Upper lobe of right lung (tissue), 1 donor: ENCODE data around the gene RGL1. TPM values are rescaled to one million over a fixed set of nuclear protein-coding genes. Genes with fewer than 3 reads are reported as not detected.

Experiments
- ATAC-seq: fragments of 200-7000 bp; cut with Tn5 transposase; one replicate; pipeline ENCODE4 v1.9.1; 2020; ENCODE audit warnings: mild to moderate bottlenecking, moderate library complexity
- DNase-seq: peaks from one replicate; pipeline ENCODE4 v3.0.0-alpha.2; 2020
- H3K27ac ChIP-seq: fragments of 200-600 bp; one replicate; pipeline ENCODE4 v1.8.0; 2022
- H3K27me3 ChIP-seq: fragments of 200-600 bp; one replicate; pipeline ENCODE4 v1.8.0; 2022; ENCODE audit warnings: mild to moderate bottlenecking
- H3K36me3 ChIP-seq: fragments of 200-600 bp; one replicate; pipeline ENCODE4 v1.8.0; 2022
- H3K4me1 ChIP-seq: fragments of 200-600 bp; one replicate; pipeline ENCODE4 v1.8.0; 2022
- H3K4me3 ChIP-seq: fragments of 200-600 bp; one replicate; pipeline ENCODE4 v1.8.0; 2022; ENCODE audit warnings: mild to moderate bottlenecking
- H3K9me3 ChIP-seq: fragments of 200-600 bp; one replicate; pipeline ENCODE4 v1.8.0; 2022
- intact Hi-C: fragments of 100-400 bp; cut with DNase I; formaldehyde crosslinking; loops from one replicate; pipeline ENCODE4 v1.11.0; 2022
- total RNA-seq: library from RNA; stranded (reverse); fragmentation: NEBNext Ultra II Directional; extraction: Animal tissue kit (Norgen Biotek cat#: 25700); gene quantifications from one replicate; pipeline ENCODE4 v1.2.1, GENCODE V29; 2021
- TF ChIP-seq, protein P1 (sequence below): fragments of 200-600 bp; IDR thresholded peaks from one replicate; pipeline ENCODE4 v1.8.0; 2022; ENCODE audit warnings: antibody characterized with exemption
- donor health status: DM: no; HTN: yes; CAD: no; lungs with severe emphysema.

Gene RGL1
- total RNA-seq, 1 donor from 2014 or later = 40.9 TPM

DNA sequence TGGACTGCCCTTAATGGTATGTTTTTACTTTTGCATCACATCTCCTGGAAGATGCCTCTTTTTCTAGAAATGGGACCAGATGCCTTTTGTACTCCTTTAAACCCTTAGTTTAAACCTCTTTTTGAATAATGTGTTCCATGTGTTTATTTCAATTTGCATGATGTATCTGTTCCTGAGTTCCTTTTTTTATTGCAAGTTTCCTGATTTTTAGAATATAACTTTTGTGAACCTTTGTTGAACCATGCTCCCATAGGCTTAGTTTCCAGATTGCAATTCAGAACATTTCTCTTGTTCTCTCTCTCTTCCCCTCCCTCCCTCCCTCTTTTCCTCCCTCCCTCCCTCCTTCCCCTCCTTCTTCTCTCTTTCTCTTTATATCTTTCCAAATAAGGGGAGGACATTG, 81.9 kb downstream of the RGL1 start:
- TF ChIP-seq, protein P1, sequence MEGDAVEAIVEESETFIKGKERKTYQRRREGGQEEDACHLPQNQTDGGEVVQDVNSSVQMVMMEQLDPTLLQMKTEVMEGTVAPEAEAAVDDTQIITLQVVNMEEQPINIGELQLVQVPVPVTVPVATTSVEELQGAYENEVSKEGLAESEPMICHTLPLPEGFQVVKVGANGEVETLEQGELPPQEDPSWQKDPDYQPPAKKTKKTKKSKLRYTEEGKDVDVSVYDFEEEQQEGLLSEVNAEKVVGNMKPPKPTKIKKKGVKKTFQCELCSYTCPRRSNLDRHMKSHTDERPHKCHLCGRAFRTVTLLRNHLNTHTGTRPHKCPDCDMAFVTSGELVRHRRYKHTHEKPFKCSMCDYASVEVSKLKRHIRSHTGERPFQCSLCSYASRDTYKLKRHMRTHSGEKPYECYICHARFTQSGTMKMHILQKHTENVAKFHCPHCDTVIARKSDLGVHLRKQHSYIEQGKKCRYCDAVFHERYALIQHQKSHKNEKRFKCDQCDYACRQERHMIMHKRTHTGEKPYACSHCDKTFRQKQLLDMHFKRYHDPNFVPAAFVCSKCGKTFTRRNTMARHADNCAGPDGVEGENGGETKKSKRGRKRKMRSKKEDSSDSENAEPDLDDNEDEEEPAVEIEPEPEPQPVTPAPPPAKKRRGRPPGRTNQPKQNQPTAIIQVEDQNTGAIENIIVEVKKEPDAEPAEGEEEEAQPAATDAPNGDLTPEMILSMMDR = no peak
- no peak for DNase-seq
- H3K9me3 ChIP-seq = no peaks in the 10 kb centered on the region
- peaks cover 37% of the 10 kb centered on the region for H3K4me1 ChIP-seq
- H3K4me3 ChIP-seq = no peak overlapping the region
- H3K27me3 ChIP-seq = no peaks in the 10 kb centered on the region
- intact Hi-C loops = no loop called here
- peaks cover 21% of the 10 kb centered on the region for H3K36me3 ChIP-seq
- no peak overlapping the region for H3K27ac ChIP-seq
- ATAC-seq = no peak

DNA sequence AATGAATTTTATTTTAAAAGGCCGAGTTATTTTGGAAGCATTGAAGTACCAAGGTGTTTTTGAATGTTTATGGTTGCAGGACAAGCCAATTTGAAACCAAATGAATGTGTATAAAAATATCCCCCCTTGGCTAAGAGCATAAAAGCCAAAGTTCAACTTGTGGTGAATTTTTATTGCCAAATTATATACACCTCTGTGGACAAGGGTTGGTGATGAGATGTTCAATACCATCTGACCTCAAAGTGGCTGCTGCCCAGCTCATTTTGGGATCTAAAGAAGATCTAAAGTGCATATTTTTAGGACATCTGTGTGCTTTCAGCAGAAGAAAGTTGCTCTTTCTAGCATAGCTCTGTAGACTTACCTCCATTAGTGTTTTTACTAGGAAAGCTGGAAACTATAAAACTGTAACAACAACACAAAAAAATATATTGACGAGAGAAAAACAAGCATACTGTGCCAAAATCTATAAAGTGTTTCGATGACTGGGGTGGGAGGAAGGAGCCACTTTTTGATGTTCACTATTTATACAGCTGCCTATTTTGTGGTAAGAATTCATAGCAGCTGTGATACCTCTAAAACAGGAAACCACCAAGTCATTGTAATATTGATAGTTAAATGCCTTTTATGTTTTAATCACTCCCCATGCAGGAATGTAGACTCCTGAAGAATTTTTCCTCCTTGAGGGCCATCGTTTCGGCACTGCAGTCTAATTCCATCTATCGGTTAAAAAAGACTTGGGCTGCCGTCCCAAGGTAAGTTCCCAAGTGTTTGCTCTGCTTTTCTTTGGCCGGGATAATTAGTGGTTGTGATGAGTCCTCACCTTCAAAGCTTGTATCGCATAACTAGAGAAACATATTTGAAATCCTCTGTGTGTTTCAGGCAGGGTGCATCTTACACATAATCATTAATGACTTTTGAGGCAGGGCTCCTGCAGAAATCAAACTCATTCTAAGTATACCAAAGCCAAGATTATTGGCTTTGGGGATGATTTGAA, 83.2 kb downstream of the RGL1 start:
- Histone ChIP-seq H3K4me3 (no peak overlapping the region), H3K27me3 (no peaks in the 10 kb centered on the region), H3K27ac (peak overlapping the region; percentile 38), H3K9me3 (no peaks in the 10 kb centered on the region), H3K36me3 (peaks cover 26% of the 10 kb centered on the region), H3K4me1 (peaks cover 40% of the 10 kb centered on the region)
- intact Hi-C loops = no loop called here
- ATAC-seq (no peak), DNase-seq (no peak)
- TF ChIP-seq, protein P1 = no peak

DNA sequence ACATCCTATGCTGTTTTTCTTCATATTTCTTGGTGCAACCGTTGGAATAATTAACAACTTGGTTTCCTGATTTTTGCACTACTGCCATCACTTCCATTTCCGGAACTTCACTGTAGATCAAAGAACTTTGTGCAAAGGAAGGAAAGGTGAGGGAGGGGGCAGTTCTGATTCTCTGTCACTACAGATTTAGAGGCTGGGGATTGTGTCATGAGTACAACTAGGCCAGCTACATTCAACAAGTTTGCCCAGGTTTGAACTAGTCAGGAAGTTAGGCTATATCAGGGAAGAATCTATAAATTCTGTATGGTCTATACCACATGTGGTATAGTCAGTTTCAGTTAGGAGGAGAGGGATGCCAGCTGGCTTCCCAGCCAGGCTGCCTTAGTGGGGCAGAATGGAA, 84.2 kb downstream of the RGL1 start:
- ATAC-seq (no peak), DNase-seq (no peak)
- Histone ChIP-seq H3K27me3 (no peaks in the 10 kb centered on the region), H3K27ac (no peak overlapping the region), H3K36me3 (peaks cover 26% of the 10 kb centered on the region), H3K9me3 (no peaks in the 10 kb centered on the region), H3K4me3 (no peak overlapping the region), H3K4me1 (peaks cover 44% of the 10 kb centered on the region)
- TF ChIP-seq, protein P1 = no peak
- intact Hi-C loops = no loop called here

DNA sequence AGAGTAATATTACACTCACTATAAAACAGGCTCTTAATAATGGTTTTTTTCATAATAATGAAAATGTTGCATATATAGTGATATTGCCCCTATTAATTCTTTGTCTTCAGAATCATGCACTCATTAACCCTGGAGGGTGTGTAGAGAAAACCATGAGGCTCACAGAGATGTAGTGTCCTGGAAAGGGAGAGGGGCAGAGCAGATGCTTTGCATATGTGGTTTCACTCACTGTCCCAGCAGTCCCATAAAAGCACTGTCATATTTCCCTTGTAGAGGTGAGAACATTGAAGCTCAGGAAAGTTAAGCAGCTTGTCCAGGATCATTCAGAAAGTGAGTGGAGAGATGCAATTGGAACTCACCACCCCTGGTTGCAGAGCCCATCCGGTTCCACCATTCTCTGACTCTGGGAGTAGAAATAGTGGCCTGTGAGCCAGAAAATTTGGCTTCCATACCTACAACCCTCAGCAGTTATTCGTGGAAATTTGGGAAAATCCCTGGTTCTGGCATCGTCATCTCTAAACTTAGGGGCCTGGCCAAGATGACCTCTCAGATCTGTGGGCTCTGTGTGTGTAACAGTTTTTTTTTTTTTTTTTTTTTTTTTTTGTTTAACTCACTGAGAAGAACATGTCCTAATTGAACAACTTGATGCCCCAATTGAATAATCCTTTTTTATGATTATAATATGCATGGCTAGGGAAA, 86.4 kb downstream of the RGL1 start:
- Histone ChIP-seq H3K36me3 (peaks cover 21% of the 10 kb centered on the region), H3K27ac (peak overlapping the region; percentile 67), H3K27me3 (no peaks in the 10 kb centered on the region), H3K4me1 (peaks cover 44% of the 10 kb centered on the region), H3K4me3 (no peak overlapping the region), H3K9me3 (no peaks in the 10 kb centered on the region)
- DNase-seq = no peak
- intact Hi-C loops = no loop called here
- TF ChIP-seq, protein P1 = no peak
- ATAC-seq = no peak

DNA sequence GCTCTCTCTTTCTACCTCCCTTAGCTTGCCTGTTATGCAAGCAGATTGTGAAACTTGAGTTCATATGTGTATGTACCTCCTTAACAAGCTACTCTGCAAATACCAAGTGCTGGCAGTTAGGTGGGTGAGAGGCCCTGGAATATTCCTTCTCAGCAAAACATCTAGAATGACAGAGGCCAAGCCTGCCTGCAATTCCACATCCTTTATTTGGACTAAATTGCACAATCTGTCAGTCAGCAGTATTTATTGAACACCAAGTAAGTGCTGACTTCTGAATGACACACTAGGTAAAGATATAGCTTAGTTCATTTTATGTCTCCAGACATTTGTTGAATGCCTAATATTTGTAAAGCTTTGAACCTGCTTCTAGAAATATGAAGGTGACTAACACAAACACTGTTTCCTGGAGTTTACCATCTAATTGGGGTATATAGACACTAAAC, 87.5 kb downstream of the RGL1 start:
- DNase-seq (no peak), ATAC-seq (peak; percentile 94)
- peaks cover 21% of the 10 kb centered on the region for H3K36me3 ChIP-seq

More for the DNA sequence above, 87.5 kb downstream of the RGL1 start:
- Histone ChIP-seq H3K27ac (peak overlapping the region; percentile 40), H3K4me3 (no peak overlapping the region), H3K27me3 (no peaks in the 10 kb centered on the region), H3K4me1 (peaks cover 42% of the 10 kb centered on the region), H3K9me3 (no peaks in the 10 kb centered on the region)
- TF ChIP-seq, protein P1 = no peak
- intact Hi-C loops = no loop called here
